HG02623 (cell line): ENCODE measurements around the gene KLC1.

Source experiments
- ATAC-seq: cut with Tn5 transposase; IDR thresholded peaks from one replicate; pipeline ENCODE4 v1.9.1; 2021; ENCODE audit warnings: moderate library complexity; ENCODE audit not compliant: unreplicated experiment

The KLC1 gene

GRCh38 chr14:103745424-103745823 is 116.4 kb downstream of the KLC1 start:
- no peak for ATAC-seq

- no peak for ATAC-seq
Observed at GRCh38 chr14:103746701-103747100, 117.7 kb downstream of the KLC1 start.

GRCh38 chr14:103748534-103748857 is 119.5 kb downstream of the KLC1 start:
- no peak for ATAC-seq

GRCh38 chr14:103749452-103749851 is 120.4 kb downstream of the KLC1 start:
- ATAC-seq, result no peak

GRCh38 chr14:103749860-103750259 is 120.8 kb downstream of the KLC1 start:
- no peak for ATAC-seq
